Endothelial cell of umbilical vein (primary cell): ENCODE results near the gene RBM25.

ENCODE experiments used
- CTCF ChIP-seq, 2 donors: IDR thresholded peaks; 1 replicate in 1 of 2; 2 replicates in 1 of 2; pipeline ENCODE4 v1.5.1; 2011; ENCODE audit warnings: low read length in 2 of 2, mild to moderate bottlenecking in 2 of 2, moderate library complexity in 2 of 2, control low read depth in 1 of 2, inconsistent platforms in 1 of 2, low read depth in 1 of 2; ENCODE audit not compliant: insufficient read depth in 1 of 2; ENCODE audit errors: extremely low read depth in 1 of 2
- EZH2 ChIP-seq: IDR thresholded peaks from 2 replicates; pipeline ENCODE4 v1.6.1; 2012; ENCODE audit warnings: borderline replicate concordance, low read depth, mild to moderate bottlenecking, moderate library complexity, low read length, inconsistent platforms; ENCODE audit not compliant: severe bottlenecking
- GATA2 ChIP-seq: IDR thresholded peaks from 2 replicates; pipeline ENCODE4 v1.7.0; 2011; ENCODE audit warnings: low read depth, mild to moderate bottlenecking, moderate library complexity, mixed read lengths, low read length; ENCODE audit not compliant: insufficient read length, insufficient read depth
- JUN ChIP-seq: IDR thresholded peaks from 2 replicates; pipeline ENCODE4 v1.6.1; 2011; ENCODE audit warnings: borderline replicate concordance, low read depth; ENCODE audit not compliant: insufficient read length, insufficient read depth
- MAX ChIP-seq: IDR thresholded peaks from 2 replicates; pipeline ENCODE4 v1.6.1; 2011; ENCODE audit not compliant: insufficient read depth, insufficient read length
- MYC ChIP-seq: IDR thresholded peaks from one replicate; pipeline ENCODE4 v1.6.1; 2011; ENCODE audit warnings: mild to moderate bottlenecking, low read depth, low read length
- POLR2A ChIP-seq: IDR thresholded peaks from 2 replicates; pipeline ENCODE4 v1.6.1; 2012; ENCODE audit warnings: low read depth, mild to moderate bottlenecking, control low read depth, low read length
- POLR2AphosphoS5 ChIP-seq: IDR thresholded peaks from 2 replicates; pipeline ENCODE4 v1.6.1; 2012; ENCODE audit warnings: low read depth, mild to moderate bottlenecking, control low read depth, low read length, moderate library complexity; ENCODE audit not compliant: insufficient read depth

DNA sequence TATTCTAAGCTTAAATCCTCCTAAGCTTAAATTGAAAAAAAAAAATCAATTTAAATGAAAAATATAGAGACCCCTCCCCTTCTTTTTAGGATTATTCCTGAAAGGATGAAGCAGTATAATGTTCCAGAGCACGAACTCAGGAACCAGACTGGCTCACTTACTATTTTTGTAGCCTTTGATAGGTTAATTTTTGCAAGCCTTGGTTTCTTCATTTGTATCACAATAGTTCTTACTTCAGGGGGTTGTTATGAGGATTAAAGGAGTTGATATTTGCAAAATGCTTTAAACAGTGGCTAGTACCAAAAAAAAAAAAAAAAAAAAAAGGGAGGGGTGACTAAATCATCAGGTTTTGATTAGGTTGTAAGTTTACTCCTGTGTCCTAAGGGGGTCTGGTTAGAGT lies 3.1 kb upstream of the RBM25 start:
- no peak for TF ChIP-seq POLR2AphosphoS5
- no peak for TF ChIP-seq CTCF (IDR thresholded peaks at IDR 0.05; ENCODE audit: extremely low read depth in 1 of 2, insufficient read depth in 1 of 2, low read depth in 1 of 2, low read length in 2 of 2)
- TF ChIP-seq EZH2, result no peak
- TF ChIP-seq POLR2A, result no peak
- TF ChIP-seq MYC, result no peak
- no peak for TF ChIP-seq MAX
- TF ChIP-seq JUN, result no peak
- no peak for TF ChIP-seq GATA2
